ENCODE data around the gene BCCIP.

BCCIP gene

DNA sequence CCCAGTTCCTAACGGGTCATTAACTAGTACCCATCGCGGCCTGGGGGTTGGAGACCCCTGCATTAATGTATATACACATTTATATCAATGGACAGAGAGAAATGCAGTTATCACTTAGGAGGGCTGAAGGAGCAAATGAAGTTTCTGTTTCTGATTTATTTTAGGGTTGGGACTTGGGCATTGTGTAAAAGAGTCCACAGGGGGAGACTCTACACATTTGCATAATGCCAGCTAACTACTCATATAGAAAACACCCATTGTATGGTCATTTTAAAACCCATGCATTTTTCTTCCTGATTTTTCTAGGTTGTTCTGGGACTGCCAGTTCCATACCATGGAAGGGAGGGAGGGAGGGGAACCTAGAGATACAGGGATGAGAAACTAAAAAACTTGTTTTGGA lies 23.5 kb downstream of the BCCIP start:
- DNase-seq, result no peak

DNA sequence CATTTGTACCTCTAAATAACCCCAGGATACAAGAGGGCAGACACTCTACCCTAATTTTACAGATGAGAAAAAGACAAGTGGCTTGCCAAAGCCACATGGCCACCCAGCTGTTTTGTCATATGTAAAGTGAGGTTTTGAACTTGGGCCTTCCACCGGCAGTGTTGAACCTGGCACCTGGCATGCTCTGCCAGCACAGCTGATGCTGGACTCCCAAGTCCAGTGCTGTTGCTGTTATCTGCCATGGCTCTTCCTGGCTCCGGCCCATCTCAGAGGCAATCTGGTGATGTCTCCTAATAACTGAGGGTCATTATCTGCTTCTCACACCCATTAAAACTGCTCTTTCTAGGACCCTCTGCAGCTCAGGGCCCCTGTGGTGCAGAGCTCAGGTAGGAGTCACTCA lies 25.0 kb downstream of the BCCIP start:
- no peak for DNase-seq

DNA sequence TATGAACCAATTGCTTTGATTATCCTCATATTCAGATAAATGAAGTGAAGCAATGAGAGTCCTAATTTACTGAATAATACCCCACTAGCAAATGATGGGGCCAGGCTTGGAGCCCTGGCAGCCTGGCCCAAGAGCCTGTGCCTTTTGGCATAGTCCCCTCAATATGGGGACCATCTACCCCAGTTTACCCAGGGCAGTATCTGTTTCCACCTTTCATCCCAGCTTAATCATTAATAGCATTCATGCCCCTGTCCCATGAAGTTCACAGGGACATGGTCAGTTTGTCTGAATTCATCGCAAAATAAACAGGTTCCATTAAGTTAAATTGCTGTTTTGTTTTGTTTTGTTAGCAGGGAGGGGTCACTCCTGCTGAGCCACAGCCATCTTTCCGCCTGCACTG lies 25.5 kb downstream of the BCCIP start:
- no peak for DNase-seq

DNA sequence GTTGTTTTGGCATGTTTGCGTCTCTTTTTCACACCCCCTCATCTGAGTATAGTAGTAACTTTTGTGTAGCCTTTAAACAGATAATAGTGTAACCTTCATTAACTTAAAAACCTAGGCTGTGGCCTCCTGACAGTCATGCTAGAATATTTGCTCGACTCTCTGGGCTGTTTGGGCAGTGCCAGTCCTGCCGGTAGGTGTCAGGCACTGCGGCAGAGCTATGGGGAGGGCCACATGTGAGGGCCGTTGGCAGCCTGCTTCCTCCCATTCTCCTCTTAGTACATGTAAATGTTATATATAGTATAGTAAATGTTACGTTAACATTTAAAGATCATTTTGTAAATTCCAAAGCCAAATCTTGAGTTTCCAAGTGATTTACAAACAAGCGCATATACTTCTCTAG lies 26.1 kb downstream of the BCCIP start:
- no peak for DNase-seq

DNA sequence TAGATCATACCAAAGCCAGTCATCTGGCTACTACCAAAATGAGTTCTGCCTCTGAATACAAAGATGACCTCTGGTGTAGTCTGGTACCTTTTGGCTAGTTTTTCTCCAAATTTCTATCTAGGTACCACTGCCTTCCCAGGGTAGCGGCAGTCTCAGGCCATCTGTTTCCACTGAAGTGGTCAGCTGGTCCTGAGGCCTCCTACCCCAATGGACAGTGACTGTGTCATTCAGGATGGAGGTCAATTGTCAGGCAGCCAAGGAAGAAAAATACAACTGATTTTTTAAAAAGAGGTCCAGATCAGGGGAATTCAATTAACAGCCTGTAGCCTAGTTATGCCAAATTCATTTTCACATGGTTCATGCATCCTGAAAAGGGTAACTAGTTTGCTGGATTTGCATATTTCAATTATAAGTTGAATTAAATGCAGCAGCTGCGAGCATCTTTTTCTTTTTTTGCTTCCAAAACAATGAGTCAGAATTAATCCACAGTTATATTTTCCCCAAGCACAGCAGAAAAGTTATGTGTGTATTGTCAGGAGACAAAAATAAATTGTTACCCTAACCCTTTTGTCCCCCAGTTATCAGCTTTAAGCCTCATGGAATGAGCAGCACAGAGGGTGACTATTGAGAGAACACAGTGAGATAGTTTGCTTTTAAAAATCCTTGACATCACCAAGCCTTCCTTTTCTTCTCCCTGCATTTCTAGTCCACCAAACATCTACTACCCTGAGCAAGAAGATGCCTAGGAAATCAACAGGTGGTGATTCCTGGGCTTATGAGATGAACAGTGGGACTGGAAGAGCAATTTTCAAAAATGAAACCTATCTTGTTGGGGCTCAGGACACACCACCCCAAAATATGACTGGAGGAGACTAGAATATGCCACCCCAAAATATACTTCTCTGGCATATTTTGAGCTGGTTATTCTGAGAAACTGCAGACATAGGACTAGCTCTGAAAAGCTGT lies 27.7 kb downstream of the BCCIP start:
- no peak for DNase-seq

DNA sequence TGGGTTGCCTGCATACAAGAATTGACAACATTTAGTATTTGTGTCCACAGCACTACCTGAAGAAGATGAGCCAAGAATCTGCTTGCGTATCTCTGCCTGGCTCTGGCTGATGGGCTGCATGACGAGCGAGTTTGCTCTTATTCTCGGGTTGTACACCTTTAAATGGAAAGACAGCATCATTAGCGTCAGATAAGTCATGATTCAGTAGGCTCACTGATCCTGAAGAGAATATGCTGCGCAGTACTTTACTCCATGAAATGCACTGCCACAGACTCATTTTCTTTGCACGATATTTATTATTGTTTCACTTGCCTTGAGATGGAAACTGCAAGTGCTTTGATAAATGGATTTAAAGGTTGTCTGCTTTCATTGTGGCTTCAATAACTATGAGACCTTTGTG lies 29.1 kb downstream of the BCCIP start:
- no peak for DNase-seq

DNA sequence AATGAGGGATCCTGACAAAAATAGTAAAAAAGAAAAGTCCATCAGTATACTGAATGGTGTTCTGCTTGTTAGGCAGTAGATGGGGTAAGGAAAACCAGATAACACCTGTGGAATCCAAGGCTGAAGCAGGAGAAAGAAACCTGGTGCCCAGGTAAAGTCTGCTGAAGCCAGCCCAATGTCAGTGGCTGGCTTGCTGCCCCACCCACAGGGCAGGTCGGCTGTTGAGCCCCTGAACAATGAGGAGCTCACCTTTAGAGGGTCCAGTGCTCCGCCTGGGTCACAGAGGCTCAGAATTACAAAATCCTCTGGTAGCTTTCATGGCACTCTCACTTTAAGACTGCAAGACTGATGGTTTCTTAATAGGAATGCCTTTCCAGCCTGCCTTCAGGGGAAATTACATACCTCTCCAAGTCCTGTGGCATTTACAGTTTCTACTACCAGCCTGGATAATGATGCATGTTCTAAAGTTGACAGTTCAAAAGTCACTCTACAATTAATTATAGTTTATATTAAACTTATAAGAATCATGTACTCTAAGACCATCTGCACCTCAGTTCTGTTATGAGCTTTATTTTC lies 33.9 kb downstream of the BCCIP start:
- no peak for DNase-seq

DNA sequence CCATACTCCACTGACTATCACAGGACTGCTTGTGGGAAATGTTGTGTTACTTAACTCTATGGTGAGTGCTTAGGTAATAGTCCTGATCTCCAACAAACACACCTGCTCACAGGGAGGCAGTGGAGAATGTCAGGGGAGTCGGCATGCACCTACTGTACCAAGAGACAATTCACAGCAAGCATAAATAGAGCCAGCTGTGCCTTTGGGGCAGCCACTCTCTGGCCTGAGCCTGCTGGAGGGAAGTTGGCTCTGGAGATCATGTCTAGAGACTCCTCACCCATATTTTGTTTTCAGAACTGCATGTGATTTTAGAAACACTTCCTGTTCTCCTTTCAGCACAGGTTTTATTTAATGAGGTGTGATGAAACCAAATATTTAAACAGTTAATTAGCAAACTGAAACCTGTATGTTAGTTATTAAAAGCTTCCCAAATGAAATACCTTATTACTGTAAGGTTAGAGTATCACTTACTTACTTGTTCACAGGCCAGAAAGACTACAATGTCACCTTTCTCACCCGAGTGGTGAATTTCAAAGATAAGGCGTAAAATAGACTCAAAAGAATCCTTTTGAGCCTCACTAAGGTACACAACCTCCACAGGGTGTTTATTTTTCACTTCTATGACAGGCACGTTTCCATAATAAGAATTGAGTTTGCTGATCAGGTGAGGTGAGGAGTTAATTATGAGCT lies 35.9 kb downstream of the BCCIP start:
- no peak for DNase-seq

DNA sequence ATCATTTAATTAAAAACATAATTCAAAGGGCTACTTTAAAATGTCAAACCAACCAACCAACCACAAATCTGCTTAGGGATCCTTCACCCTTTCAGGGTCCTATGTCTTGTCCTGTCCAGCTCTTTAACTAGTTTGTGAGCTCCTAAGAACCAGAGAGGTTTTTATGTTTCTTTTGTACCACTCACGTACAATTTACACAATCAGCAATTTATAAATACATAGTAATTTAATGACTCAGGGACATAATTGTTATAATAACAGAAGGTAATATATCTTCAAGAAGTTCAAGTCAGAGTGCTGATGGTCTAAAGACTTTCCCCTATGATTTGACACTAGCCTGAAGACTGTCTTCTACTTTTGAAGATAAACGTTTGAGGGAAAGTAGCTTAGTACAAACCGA lies 41.8 kb downstream of the BCCIP start:
- no peak for DNase-seq

DNA sequence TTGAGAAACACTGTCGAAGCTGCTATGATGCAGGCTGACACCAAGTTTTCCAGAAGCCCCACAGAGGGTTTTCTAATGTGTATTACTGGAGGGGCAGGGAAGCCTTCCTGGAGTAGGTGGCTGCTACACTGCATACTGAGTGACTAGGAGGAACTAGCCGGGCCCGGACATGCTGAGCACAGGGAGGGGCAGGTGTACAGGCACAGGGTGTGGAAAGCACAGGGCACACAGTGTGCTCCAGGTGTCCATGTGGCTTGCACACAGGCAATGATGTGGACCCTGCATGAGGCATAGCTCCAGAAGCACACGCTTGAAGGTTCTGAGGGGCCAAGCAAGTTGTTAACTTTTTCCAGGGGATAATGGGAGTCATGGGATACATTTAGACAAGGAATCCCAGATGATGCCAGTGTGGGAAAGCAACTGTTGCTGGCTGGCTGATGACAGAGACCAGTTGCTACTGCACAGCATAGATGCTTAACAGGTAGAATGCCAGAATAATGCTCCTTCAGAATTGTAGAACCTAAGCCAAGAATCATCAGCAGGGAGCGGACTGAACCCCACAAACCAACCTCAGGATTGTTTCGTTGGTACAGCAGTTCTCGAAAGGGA lies 43.2 kb downstream of the BCCIP start:
- no peak for DNase-seq

DNA sequence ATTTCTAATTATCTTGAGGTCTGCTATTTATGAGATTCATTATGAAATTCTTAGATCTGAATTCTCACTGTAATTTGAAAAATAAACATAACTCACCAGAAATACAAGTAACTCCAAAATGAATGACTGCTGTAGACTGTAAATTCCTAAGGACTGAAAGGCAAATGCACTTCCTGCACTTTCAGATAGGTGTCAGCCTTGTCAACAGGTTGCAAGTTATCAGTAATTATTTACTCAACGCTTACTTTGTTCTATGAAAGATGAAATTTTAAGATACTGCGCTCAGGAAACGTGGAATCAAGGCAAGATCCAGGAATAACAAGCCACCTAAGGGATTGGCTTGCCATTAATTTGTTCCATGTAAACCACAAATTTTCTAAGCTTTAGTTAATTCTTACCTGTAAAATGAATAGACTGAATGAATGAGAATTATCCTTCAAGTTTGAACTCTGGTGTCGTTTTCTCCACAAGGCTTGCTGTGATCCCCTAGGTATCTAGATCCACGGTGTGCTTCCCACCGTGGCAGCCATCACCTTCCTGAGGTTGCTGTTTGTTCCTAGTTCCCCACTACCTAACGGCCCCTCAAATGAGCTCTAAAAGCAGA lies 45.1 kb downstream of the BCCIP start:
- no peak for DNase-seq

DNA sequence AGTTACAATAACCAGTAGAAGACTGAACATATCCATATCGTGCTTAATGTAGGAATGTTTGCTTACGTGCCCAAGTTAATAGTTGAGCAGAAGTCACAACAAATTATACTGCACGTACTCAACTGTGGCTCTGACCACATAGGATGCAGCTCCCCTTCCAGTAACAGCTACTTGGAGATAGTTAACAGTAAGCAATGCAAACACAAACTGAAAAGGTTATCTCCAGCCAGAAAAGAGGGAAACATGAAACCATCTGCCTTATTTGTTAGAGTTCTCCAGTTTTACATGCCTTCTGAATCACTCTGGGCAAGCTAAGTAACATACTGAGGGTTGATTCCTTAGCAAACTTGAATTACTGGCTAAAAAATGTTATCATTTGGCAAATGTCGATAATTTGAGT lies 48.0 kb downstream of the BCCIP start:
- DNase-seq, result no peak

DNA sequence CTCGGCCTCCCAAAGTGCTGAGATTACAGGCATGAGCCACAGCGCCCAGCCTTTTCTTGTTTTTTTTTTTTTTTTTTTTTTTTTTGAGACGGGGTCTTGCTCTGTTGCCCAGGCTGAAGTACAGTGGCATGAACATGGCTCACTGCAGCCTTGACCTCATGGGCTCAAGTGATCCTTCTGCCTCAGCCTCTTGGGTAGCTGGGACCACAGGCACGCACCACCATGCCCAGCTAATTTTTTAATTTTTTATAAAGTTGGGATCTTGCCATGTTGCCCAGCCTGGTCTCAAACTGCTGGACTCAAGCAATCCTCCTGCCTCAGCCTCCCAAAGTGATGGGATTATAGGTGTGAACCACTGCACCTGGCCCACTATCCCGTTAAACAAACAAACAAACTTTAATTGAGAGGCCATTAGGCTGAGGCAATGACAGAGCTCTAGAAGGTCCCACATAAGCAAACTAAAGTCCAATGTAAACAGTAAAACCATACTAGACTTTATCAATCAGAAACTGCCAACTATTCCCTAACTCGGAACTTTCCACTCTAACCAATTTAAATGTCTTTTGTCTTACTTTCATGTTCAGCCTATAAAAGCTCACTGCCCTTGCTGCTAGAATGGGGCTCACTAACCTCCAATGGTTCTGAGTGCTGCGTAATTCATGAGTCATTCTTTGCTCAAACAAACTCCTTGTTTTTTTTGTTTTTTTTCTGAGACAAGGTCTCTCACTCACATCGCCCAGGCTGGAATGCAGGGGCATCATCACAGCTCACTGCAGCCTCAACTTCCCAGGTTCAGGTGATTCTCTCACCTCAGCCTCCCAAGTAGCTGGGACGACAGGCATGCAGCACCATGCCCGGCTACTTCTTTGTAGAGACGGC lies 55.9 kb downstream of the BCCIP start:
- DNase-seq, result no peak

DNA sequence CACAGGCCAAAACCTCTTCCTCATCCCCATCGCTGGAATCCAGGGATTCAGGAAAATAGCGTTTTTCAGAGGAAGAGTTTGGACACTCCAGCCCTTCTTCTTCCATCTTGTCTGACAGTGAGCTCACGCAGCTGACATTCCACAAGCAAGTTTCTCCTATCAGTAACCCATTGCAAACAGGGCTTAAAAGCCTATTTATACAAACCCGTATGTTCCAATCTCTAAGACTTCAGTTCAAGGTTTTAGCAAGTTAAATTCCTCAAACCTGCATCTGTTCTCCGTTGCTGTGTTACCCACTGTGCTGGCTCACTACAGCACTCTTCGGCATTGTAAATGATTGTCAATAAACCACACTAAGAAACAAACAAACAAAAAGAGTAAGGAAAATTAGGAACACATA lies 57.4 kb downstream of the BCCIP start:
- DNase-seq, result no peak

DNA sequence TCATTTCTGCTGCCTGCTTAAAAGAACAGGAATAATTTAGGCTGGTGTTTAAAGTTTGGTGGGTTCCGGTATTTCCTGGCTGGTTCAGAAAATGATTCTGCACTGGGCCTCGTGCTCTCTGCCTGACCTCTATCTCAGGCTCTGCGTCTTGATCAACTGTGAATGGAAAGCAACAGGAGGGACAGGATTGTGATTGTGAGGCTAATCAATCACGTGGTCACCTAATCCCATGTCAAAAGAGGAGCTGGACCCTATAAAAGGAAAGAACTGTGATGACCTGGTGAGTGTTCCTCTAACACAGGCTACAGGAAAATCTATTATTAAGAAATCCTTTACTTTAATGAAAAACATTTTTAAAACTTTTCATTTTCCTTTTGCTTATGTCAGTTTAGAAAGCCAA lies 57.8 kb downstream of the BCCIP start, which contains the start of gene DHX32:
DHX32 (minus strand) TSS at position 101 of the 400 bp plus-strand sequence. CDS start 468 bp downstream, outside the sequence.
- DNase-seq, result no peak

DNA sequence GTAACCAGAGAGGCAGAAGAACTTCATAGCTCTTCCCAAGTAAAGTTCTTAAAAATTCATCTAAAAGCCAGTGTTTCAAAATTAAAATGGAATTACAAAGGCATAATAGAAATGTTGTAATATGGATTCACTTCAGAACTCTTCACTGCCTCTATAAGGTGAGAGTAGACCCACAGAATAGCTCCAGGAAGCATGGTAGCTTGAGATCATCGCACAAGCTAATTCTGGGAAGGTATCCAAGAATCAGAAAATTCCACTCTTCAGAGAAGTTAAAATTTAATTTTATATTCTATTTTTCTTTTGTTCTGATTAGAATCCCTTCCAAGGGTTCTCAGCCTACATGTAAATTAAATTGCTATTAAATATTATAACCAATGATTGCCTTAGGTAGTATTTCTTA lies 59.2 kb downstream of the BCCIP start:
- DNase-seq, result no peak

DNA sequence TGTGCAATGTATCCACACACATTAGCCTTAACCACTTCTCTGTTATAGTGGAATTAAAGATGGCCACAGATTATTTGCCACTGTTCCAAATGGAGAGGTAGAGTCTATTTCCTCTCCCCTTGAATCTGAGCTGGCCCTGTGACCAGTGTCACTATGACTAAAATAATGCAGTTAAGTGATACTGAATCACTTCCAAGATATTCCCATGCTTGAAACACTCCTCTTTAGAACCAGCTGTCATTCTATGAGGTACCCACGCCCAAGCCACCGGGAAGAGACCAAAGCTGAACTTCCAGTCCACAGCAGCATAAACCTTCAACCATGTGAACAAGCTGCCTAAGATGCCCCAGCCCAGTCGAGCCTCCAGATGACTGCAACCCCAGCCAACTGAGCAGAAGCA lies 59.9 kb downstream of the BCCIP start:
- no peak for DNase-seq
